ENCODE data around the gene TOMM40L. TPM values are rescaled to one million over a fixed set of nuclear protein-coding genes. Genes with fewer than 3 reads are reported as not detected.

TOMM40L gene
- total RNA-seq, 1 donor from 2014 or later = 9.4 TPM

- no peak for TF ChIP-seq CTCF (IDR thresholded peaks at IDR 0.05)
- H3K4me1 Mint-ChIP-seq (ENCODE audit: low read depth) = no peaks in the 10 kb centered on the region
- no peaks in the 10 kb centered on the region for H3K9me3 Mint-ChIP-seq (ENCODE audit: low read depth)
- peaks cover 2% of the 10 kb centered on the region for H3K27me3 Mint-ChIP-seq (ENCODE audit: low read depth)
- H3K27ac Mint-ChIP-seq (ENCODE audit: unreplicated experiment) = no peak overlapping the region
- H3K4me3 Mint-ChIP-seq (ENCODE audit: unreplicated experiment) = no peak overlapping the region
- no peak for DNase-seq (ENCODE audit: low spot score)
- H3K36me3 Mint-ChIP-seq (ENCODE audit: low read depth) = peaks cover 13% of the 10 kb centered on the region
Measured at GRCh38 chr1:161233102-161233501, 7.2 kb downstream of the TOMM40L start.

GRCh38 chr1:161235957-161236775 lies 10.3 kb downstream of the TOMM40L start:
- no peak for TF ChIP-seq CTCF (IDR thresholded peaks at IDR 0.05)
- Mint-ChIP-seq H3K27ac (ENCODE audit: unreplicated experiment) (no peak overlapping the region), H3K36me3 (ENCODE audit: low read depth) (no peaks in the 10 kb centered on the region), H3K9me3 (ENCODE audit: low read depth) (no peaks in the 10 kb centered on the region), H3K4me3 (ENCODE audit: unreplicated experiment) (no peak overlapping the region), H3K4me1 (ENCODE audit: low read depth) (no peaks in the 10 kb centered on the region), H3K27me3 (ENCODE audit: low read depth) (peaks cover 5% of the 10 kb centered on the region)
- DNase-seq (ENCODE audit: low spot score) = no peak

GRCh38 chr1:161238039-161238473 lies 12.2 kb downstream of the TOMM40L start, which contains the start of gene NR1I3:
TSS of gene NR1I3 (minus strand) at chr1:161238203. CDS start at chr1:161236565, 1,638 bp downstream.
- Mint-ChIP-seq H3K4me1 (ENCODE audit: low read depth) (no peaks in the 10 kb centered on the region), H3K27me3 (ENCODE audit: low read depth) (peaks cover 5% of the 10 kb centered on the region), H3K36me3 (ENCODE audit: low read depth) (no peaks in the 10 kb centered on the region), H3K9me3 (ENCODE audit: low read depth) (no peaks in the 10 kb centered on the region), H3K4me3 (ENCODE audit: unreplicated experiment) (no peak within 1 kb of the TSS), H3K27ac (ENCODE audit: unreplicated experiment) (no peak within 1 kb of the TSS)
- no peak for TF ChIP-seq CTCF (IDR thresholded peaks at IDR 0.05)
- DNase-seq (ENCODE audit: low spot score) = no peak

GRCh38 chr1:161241682-161242081 lies 15.8 kb downstream of the TOMM40L start:
- no peaks in the 10 kb centered on the region for H3K4me1 Mint-ChIP-seq (ENCODE audit: low read depth)

GRCh38 chr1:161242313-161242712 lies 16.5 kb downstream of the TOMM40L start:
- no peak for TF ChIP-seq CTCF (IDR thresholded peaks at IDR 0.05)
- H3K27ac Mint-ChIP-seq (ENCODE audit: unreplicated experiment) = no peak overlapping the region
- no peak for DNase-seq (ENCODE audit: low spot score)
- H3K4me3 Mint-ChIP-seq (ENCODE audit: unreplicated experiment) = no peak overlapping the region
- H3K9me3 Mint-ChIP-seq (ENCODE audit: low read depth) = no peaks in the 10 kb centered on the region
- H3K36me3 Mint-ChIP-seq (ENCODE audit: low read depth) = no peaks in the 10 kb centered on the region
- no peaks in the 10 kb centered on the region for H3K4me1 Mint-ChIP-seq (ENCODE audit: low read depth)
- peaks cover 3% of the 10 kb centered on the region for H3K27me3 Mint-ChIP-seq (ENCODE audit: low read depth)

More at GRCh38 chr1:161241682-161242081, 15.8 kb downstream of the TOMM40L start:
- no peak overlapping the region for H3K4me3 Mint-ChIP-seq (ENCODE audit: unreplicated experiment)
- no peaks in the 10 kb centered on the region for H3K36me3 Mint-ChIP-seq (ENCODE audit: low read depth)
- H3K9me3 Mint-ChIP-seq (ENCODE audit: low read depth) = no peaks in the 10 kb centered on the region
- no peak overlapping the region for H3K27ac Mint-ChIP-seq (ENCODE audit: unreplicated experiment)
- no peak for DNase-seq (ENCODE audit: low spot score)
- peaks cover 3% of the 10 kb centered on the region for H3K27me3 Mint-ChIP-seq (ENCODE audit: low read depth)
- TF ChIP-seq CTCF (IDR thresholded peaks at IDR 0.05) = no peak

Data from chondrocyte (in vitro differentiated cells).